ENCODE results near the gene MAP2K1. TPM values are rescaled to one million over a fixed set of nuclear protein-coding genes. Genes with fewer than 3 reads are reported as not detected.
A peak's percentile ranks its signal among the peaks of the same experiment; 100 is the strongest.

MAP2K1 gene
- total RNA-seq, 1 donor from 2014 or later = 84.3 TPM

- no peak overlapping the region for H3K4me3 ChIP-seq (ENCODE audit: low read depth, low read length)
- TF ChIP-seq CTCF (conservative IDR thresholded peaks at IDR 0.05; ENCODE audit: low read depth, low read length) = no peak
- DNase-seq (ENCODE audit: low read depth) = no peak
These were observed 90.3 kb downstream of the MAP2K1 start for GRCh38 chr15:66477011-66477410.

GRCh38 chr15:66480267-66480666 lies 93.6 kb downstream of the MAP2K1 start:
- DNase-seq (ENCODE audit: low read depth) = no peak
- TF ChIP-seq CTCF (conservative IDR thresholded peaks at IDR 0.05; ENCODE audit: low read depth, low read length) = no peak
- H3K4me3 ChIP-seq (ENCODE audit: low read depth, low read length) = no peak overlapping the region

- H3K4me3 ChIP-seq (ENCODE audit: low read depth, low read length) = no peak overlapping the region
- peak; percentile 9 for TF ChIP-seq CTCF (conservative IDR thresholded peaks at IDR 0.05; ENCODE audit: low read depth, low read length)
- DNase-seq (ENCODE audit: low read depth) = peak; percentile 44
These were observed 94.6 kb downstream of the MAP2K1 start for GRCh38 chr15:66481107-66481856.

GRCh38 chr15:66482539-66482938 lies 95.8 kb downstream of the MAP2K1 start:
- TF ChIP-seq CTCF (conservative IDR thresholded peaks at IDR 0.05; ENCODE audit: low read depth, low read length) = no peak
- DNase-seq (ENCODE audit: low read depth) = no peak
- no peak overlapping the region for H3K4me3 ChIP-seq (ENCODE audit: low read depth, low read length)

GRCh38 chr15:66483131-66483566 lies 96.4 kb downstream of the MAP2K1 start:
- peak; percentile 64 for DNase-seq (ENCODE audit: low read depth)

GRCh38 chr15:66484539-66485112 lies 97.9 kb downstream of the MAP2K1 start:
- no peak for TF ChIP-seq CTCF (conservative IDR thresholded peaks at IDR 0.05; ENCODE audit: low read depth, low read length)
- H3K4me3 ChIP-seq (ENCODE audit: low read depth, low read length) = no peak overlapping the region
- no peak for DNase-seq (ENCODE audit: low read depth)

More at GRCh38 chr15:66483131-66483566, 96.4 kb downstream of the MAP2K1 start:
- H3K4me3 ChIP-seq (ENCODE audit: low read depth, low read length) = no peak overlapping the region
- no peak for TF ChIP-seq CTCF (conservative IDR thresholded peaks at IDR 0.05; ENCODE audit: low read depth, low read length)

Measured in epithelial cell of proximal tubule (primary cell).